Measurements from ENCODE around the gene GH1.

GRCh38 chr17:63932721-63933120 lies 14.1 kb upstream of the GH1 start:
- TF ChIP-seq, protein P1, sequence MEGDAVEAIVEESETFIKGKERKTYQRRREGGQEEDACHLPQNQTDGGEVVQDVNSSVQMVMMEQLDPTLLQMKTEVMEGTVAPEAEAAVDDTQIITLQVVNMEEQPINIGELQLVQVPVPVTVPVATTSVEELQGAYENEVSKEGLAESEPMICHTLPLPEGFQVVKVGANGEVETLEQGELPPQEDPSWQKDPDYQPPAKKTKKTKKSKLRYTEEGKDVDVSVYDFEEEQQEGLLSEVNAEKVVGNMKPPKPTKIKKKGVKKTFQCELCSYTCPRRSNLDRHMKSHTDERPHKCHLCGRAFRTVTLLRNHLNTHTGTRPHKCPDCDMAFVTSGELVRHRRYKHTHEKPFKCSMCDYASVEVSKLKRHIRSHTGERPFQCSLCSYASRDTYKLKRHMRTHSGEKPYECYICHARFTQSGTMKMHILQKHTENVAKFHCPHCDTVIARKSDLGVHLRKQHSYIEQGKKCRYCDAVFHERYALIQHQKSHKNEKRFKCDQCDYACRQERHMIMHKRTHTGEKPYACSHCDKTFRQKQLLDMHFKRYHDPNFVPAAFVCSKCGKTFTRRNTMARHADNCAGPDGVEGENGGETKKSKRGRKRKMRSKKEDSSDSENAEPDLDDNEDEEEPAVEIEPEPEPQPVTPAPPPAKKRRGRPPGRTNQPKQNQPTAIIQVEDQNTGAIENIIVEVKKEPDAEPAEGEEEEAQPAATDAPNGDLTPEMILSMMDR (IDR thresholded peaks at IDR 0.05; ENCODE audit: borderline replicate concordance, extremely low read depth, low read length, poor library complexity, severe bottlenecking) = no peak
- no peak for TF ChIP-seq EZH2 (IDR thresholded peaks at IDR 0.05; ENCODE audit: borderline replicate concordance, low read depth, low read length, severe bottlenecking)
